ENCODE results near the gene PSME3IP1. TPM values are rescaled to one million over a fixed set of nuclear protein-coding genes. Genes with fewer than 3 reads are reported as not detected.

Gene PSME3IP1
- total and polyA plus RNA-seq, 2 of the 4 experiments (the other 2 are of a cell fraction), result 50.2 to 75.2 TPM

- Histone ChIP-seq H2BK20ac (ENCODE audit: low read depth, low read length) (no peak overlapping the region), H3K9ac (ENCODE audit: low read depth, low read length) (no peak overlapping the region), H3K56ac (ENCODE audit: extremely low read depth, insufficient read depth, low read length) (no peak overlapping the region), H3K27ac (ENCODE audit: insufficient read depth, low read length) (no peak overlapping the region), H2BK15ac (ENCODE audit: low read depth, low read length) (no peak overlapping the region), H4K5ac (ENCODE audit: low read depth, low read length) (no peak overlapping the region), H3K27me3 (ENCODE audit: control insufficient read depth, insufficient read depth, low read length) (no peaks in the 10 kb centered on the region), H3K4me1 (ENCODE audit: control insufficient read depth, insufficient read depth, low read length) (no peaks in the 10 kb centered on the region), H3K4ac (ENCODE audit: low read depth, low read length) (no peak overlapping the region), H4K20me1 (ENCODE audit: insufficient read depth, low read length) (peaks cover 5% of the 10 kb centered on the region; the same call in 1 of the 2 replicates), H3K23ac (ENCODE audit: low read depth, low read length) (no peak overlapping the region), H3K9me3 (ENCODE audit: control insufficient read depth, insufficient read depth, low read length) (no peaks in the 10 kb centered on the region), H2AK5ac (ENCODE audit: low read depth, low read length) (no peak overlapping the region), H2BK5ac (ENCODE audit: low read depth, low read length, poor library complexity, severe bottlenecking) (no peak overlapping the region), H2BK120ac (ENCODE audit: low read depth, low read length) (no peak overlapping the region), H3K79me1 (ENCODE audit: low read depth in 1 of 2, low read length in 2 of 2) (peaks cover 14 to 37% of the 10 kb centered on the region in 2 experiments; a peak in 3 of 4 replicates), H4K91ac (ENCODE audit: insufficient read depth, low read depth, low read length) (no peak overlapping the region), H3K4me2 (ENCODE audit: low read depth, low read length) (no peak overlapping the region), H3K9me1 (ENCODE audit: insufficient read depth, low read length) (peaks cover 6% of the 10 kb centered on the region), H2AFZ (replicated peaks; ENCODE audit: low read length, poor library complexity) (no peak overlapping the region), H3K36me3 (ENCODE audit: control insufficient read depth, insufficient read depth, low read length) (peaks cover 22% of the 10 kb centered on the region), H3K4me3 (ENCODE audit: insufficient read depth, low read depth, low read length) (no peak overlapping the region), H2AK9ac (replicated peaks; ENCODE audit: low read depth, low read length, poor library complexity) (no peak overlapping the region), H3K14ac (replicated peaks; ENCODE audit: low read depth, low read length) (no peak overlapping the region), H4K8ac (ENCODE audit: low read depth in 2 of 2, low read length in 2 of 2) (no peak overlapping the region), H3K18ac (ENCODE audit: low read depth, low read length) (no peak overlapping the region)
- in situ Hi-C loops (cut with MboI; ENCODE audit: low sequenced_read_pairs), result no loop called here
- no TSS peak for BruUV-seq (replicated peaks)
- no peak for ATAC-seq (ENCODE audit: low read depth)
- POLR2A ChIA-PET (ENCODE audit: unreplicated experiment), result no interaction called here
- dilution Hi-C loops (cut with HindIII; ENCODE audit: low sequenced_read_pairs, unreplicated experiment), result no loop called here
- intact Hi-C loops (cut with micrococcal nuclease), result no loop called here
- no peak for DNase-seq
- CTCF ChIA-PET, result no interaction called here
- whole genome bisulfite sequencing, 2 experiments (ENCODE audit: extremely low coverage in 2 of 2, insufficient read length in 1 of 2), result 79% methylated on average over 7 of the region's 12 CpGs; no CpG with 5 or more reads in 1 of the 2 experiments
- TF ChIP-seq POLR2A (IDR thresholded peaks at IDR 0.05; ENCODE audit: low read depth, low read length), result no peak
- no peak for TF ChIP-seq RFX5 (IDR thresholded peaks at IDR 0.05; ENCODE audit: low read depth, low read length)
- TF ChIP-seq USF2 (IDR thresholded peaks at IDR 0.05; ENCODE audit: low read depth, low read length), result no peak
- TF ChIP-seq BHLHE40 (IDR thresholded peaks at IDR 0.05; ENCODE audit: low read depth, low read length), result no peak
- no peak for TF ChIP-seq CHD1 (IDR thresholded peaks at IDR 0.05; ENCODE audit: low read depth, low read length)
- TF ChIP-seq RCOR1 (IDR thresholded peaks at IDR 0.05; ENCODE audit: insufficient replicate concordance, low read length), result no peak
- TF ChIP-seq ELK1 (IDR thresholded peaks at IDR 0.05; ENCODE audit: borderline replicate concordance, low read depth, low read length), result no peak
- no peak for TF ChIP-seq CEBPB (IDR thresholded peaks at IDR 0.05; ENCODE audit: low read depth, low read length)
- TF ChIP-seq MXI1 (IDR thresholded peaks at IDR 0.05; ENCODE audit: borderline replicate concordance, low read depth, low read length), result no peak
- no peak for TF ChIP-seq SMC3 (IDR thresholded peaks at IDR 0.05; ENCODE audit: low read depth, low read length)
- no peak for TF ChIP-seq NFE2L2 (IDR thresholded peaks at IDR 0.05; ENCODE audit: low read depth, low read length)
- TF ChIP-seq RAD21 (IDR thresholded peaks at IDR 0.05; ENCODE audit: low read length), result no peak
- no peak for TF ChIP-seq MAZ (IDR thresholded peaks at IDR 0.05; ENCODE audit: borderline replicate concordance, low read depth, low read length)
- TF ChIP-seq FOS (IDR thresholded peaks at IDR 0.05; ENCODE audit: low read depth, low read length), result no peak
- no peak for TF ChIP-seq MAFK (IDR thresholded peaks at IDR 0.05; ENCODE audit: low read depth, low read length)
- no peak for TF ChIP-seq CTCF (conservative IDR thresholded peaks at IDR 0.05; ENCODE audit: low read depth, low read length)
Measured at GRCh38 chr16:57204675-57205074, 18.8 kb upstream of the PSME3IP1 start.
